Muscle layer of colon (tissue), 2 donors: Measurements from ENCODE around the gene PATZ1.

Experiments
- H3K27ac ChIP-seq: one replicate; pipeline ENCODE4 v1.7.0; 2013; ENCODE audit warnings: low read depth, mild to moderate bottlenecking, low read length, moderate library complexity
- H3K27me3 ChIP-seq, 2 donors: one replicate each; pipeline ENCODE4 v1.7.0; 2013; ENCODE audit warnings: low read length in 2 of 2, mild to moderate bottlenecking in 2 of 2; ENCODE audit not compliant: insufficient read depth in 2 of 2, control insufficient read depth in 1 of 2
- H3K36me3 ChIP-seq: one replicate; pipeline ENCODE4 v1.7.0; 2013; ENCODE audit warnings: mild to moderate bottlenecking, low read length; ENCODE audit not compliant: insufficient read depth
- H3K4me1 ChIP-seq: one replicate; pipeline ENCODE4 v1.7.0; 2013; ENCODE audit warnings: mild to moderate bottlenecking, low read length; ENCODE audit not compliant: insufficient read depth
- H3K4me3 ChIP-seq, 2 donors: one replicate each; pipeline ENCODE4 v1.7.0; 2013; ENCODE audit warnings: low read length in 2 of 2, low read depth in 1 of 2, mild to moderate bottlenecking in 1 of 2, moderate library complexity in 1 of 2
- H3K9ac ChIP-seq: one replicate; pipeline ENCODE4 v1.7.0; 2013; ENCODE audit warnings: low read length
- H3K9me3 ChIP-seq: one replicate; pipeline ENCODE4 v1.7.0; 2013; ENCODE audit warnings: mild to moderate bottlenecking, low read length
- donor health status: abdominal sarcoma.
- donor health status: Adenocarcinoma of cecum.

Gene PATZ1

DNA sequence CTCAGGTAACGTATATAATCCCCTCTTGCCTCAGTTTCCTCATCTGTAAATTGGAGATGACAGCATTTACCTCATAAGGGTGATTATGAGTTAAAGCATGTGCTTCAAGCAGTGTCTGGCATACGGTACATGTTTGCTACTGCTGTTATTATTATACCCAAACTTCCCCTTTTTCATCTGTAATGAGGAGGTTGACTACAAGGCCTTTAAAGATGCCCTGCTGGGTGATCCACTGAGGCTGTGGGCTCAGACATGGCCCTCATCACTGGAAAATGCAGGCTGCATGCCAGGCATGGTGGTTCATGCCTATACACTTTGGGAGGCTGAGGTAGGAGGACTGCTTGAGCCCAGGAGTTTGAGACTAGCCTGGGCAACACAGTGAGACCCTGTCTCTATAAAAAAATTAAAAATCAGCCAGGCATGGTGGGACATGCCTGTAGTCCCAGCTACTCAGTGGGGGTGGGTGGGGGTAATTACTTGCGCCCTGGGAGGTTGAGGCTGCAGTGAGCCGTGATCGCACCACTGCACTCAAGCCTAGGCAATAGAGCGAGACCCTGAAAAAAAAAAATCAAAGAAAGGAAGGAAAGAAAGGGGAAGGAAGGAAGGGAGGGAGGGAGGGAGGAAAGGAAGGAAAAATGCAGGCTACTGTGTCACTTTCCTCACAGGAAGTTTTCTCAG, 58.2 kb downstream of the PATZ1 start:
- H3K36me3 ChIP-seq = peaks cover 50% of the 10 kb centered on the region
- no peak overlapping the region for H3K27ac ChIP-seq
- no peak overlapping the region for H3K4me3 ChIP-seq
- H3K27me3 ChIP-seq = no peaks in the 10 kb centered on the region
- H3K9me3 ChIP-seq = no peaks in the 10 kb centered on the region
- H3K4me1 ChIP-seq = peaks cover 37% of the 10 kb centered on the region
- H3K9ac ChIP-seq = no peak overlapping the region

GRCh38 chr22:31286360-31287255, 59.5 kb downstream of the PATZ1 start:
- Histone ChIP-seq H3K4me1 (peaks cover 31% of the 10 kb centered on the region), H3K36me3 (peaks cover 62% of the 10 kb centered on the region), H3K9ac (no peak overlapping the region), H3K9me3 (no peaks in the 10 kb centered on the region), H3K27ac (peak overlapping the region; percentile 1), H3K4me3 (no peak overlapping the region), H3K27me3 (no peaks in the 10 kb centered on the region)

GRCh38 chr22:31284281-31285155, 61.6 kb downstream of the PATZ1 start:
- no peaks in the 10 kb centered on the region for H3K27me3 ChIP-seq
- peaks cover 74% of the 10 kb centered on the region for H3K36me3 ChIP-seq
- no peak overlapping the region for H3K4me3 ChIP-seq
- no peaks in the 10 kb centered on the region for H3K9me3 ChIP-seq
- no peak overlapping the region for H3K27ac ChIP-seq
- no peak overlapping the region for H3K9ac ChIP-seq
- H3K4me1 ChIP-seq = peaks cover 26% of the 10 kb centered on the region

GRCh38 chr22:31282748-31283468, 63.2 kb downstream of the PATZ1 start:
- Histone ChIP-seq H3K9ac (no peak overlapping the region), H3K27me3 (no peaks in the 10 kb centered on the region), H3K27ac (no peak overlapping the region), H3K4me3 (no peak overlapping the region), H3K4me1 (peaks cover 13% of the 10 kb centered on the region), H3K9me3 (no peaks in the 10 kb centered on the region), H3K36me3 (peaks cover 68% of the 10 kb centered on the region)

- Histone ChIP-seq H3K27ac (no peak overlapping the region), H3K36me3 (peaks cover 63% of the 10 kb centered on the region)
Observed at GRCh38 chr22:31281733-31282132, 64.4 kb downstream of the PATZ1 start.

DNA sequence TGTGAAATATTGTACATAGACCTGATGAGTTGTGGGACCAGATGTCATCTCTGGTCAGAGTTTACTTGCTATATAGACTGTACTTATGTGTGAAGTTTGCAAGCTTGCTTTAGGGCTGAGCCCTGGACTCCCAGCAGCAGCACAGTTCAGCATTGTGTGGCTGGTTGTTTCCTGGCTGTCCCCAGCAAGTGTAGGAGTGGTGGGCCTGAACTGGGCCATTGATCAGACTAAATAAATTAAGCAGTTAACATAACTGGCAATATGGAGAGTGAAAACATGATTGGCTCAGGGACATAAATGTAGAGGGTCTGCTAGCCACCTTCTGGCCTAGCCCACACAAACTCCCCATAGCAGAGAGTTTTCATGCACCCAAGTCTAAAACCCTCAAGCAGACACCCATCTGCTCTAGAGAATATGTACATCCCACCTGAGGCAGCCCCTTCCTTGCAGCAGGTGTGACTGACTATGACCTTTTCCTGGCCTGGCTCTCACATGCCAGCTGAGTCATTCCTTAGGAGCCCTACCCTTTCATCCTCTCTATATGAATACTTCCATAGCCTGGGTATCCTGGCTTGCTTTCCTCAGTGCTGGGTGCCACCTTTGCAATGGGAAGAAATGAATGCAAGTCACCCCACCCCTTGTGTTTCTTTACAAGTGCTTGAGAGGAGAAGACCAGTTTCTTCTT, 66.2 kb downstream of the PATZ1 start:
- no peaks in the 10 kb centered on the region for H3K9me3 ChIP-seq
- no peak overlapping the region for H3K9ac ChIP-seq
- no peaks in the 10 kb centered on the region for H3K27me3 ChIP-seq
- H3K4me1 ChIP-seq = no peaks in the 10 kb centered on the region
- H3K36me3 ChIP-seq = peaks cover 60% of the 10 kb centered on the region
- no peak overlapping the region for H3K4me3 ChIP-seq
- H3K27ac ChIP-seq = no peak overlapping the region

More at GRCh38 chr22:31281733-31282132, 64.4 kb downstream of the PATZ1 start:
- Histone ChIP-seq H3K4me1 (peaks cover 7% of the 10 kb centered on the region), H3K4me3 (no peak overlapping the region), H3K27me3 (no peaks in the 10 kb centered on the region), H3K9me3 (no peaks in the 10 kb centered on the region), H3K9ac (no peak overlapping the region)

GRCh38 chr22:31279327-31279669, 66.8 kb downstream of the PATZ1 start:
- H3K4me1 ChIP-seq = no peaks in the 10 kb centered on the region
- no peak overlapping the region for H3K9ac ChIP-seq
- H3K27ac ChIP-seq = no peak overlapping the region
- no peaks in the 10 kb centered on the region for H3K9me3 ChIP-seq
- no peak overlapping the region for H3K4me3 ChIP-seq
- no peaks in the 10 kb centered on the region for H3K27me3 ChIP-seq
- peaks cover 57% of the 10 kb centered on the region for H3K36me3 ChIP-seq

GRCh38 chr22:31278626-31279326, 67.4 kb downstream of the PATZ1 start:
- Histone ChIP-seq H3K36me3 (peaks cover 52% of the 10 kb centered on the region), H3K27me3 (no peaks in the 10 kb centered on the region), H3K27ac (no peak overlapping the region), H3K9me3 (no peaks in the 10 kb centered on the region), H3K4me1 (no peaks in the 10 kb centered on the region), H3K4me3 (no peak overlapping the region), H3K9ac (no peak overlapping the region)

DNA sequence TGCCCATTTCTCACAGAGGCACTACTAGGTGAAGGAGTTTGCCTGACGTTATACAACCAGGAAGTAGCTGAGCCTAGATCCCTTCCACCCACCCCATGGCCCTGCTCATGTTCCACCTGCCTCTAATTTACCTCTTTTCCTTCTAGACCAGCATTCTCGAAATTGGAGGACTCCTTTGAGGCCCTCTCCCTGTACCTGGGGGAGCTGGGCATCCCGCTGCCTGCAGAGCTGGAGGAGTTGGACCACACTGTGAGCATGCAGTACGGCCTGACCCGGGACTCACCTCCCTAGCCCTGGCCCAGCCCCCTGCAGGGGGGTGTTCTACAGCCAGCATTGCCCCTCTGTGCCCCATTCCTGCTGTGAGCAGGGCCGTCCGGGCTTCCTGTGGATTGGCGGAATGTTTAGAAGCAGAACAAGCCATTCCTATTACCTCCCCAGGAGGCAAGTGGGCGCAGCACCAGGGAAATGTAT, 68.0 kb downstream of the PATZ1 start:
- Histone ChIP-seq H3K27me3 (no peaks in the 10 kb centered on the region), H3K9me3 (no peaks in the 10 kb centered on the region), H3K4me1 (no peaks in the 10 kb centered on the region), H3K36me3 (peaks cover 49% of the 10 kb centered on the region), H3K27ac (no peak overlapping the region), H3K9ac (no peak overlapping the region), H3K4me3 (no peak overlapping the region)

- peaks cover 46% of the 10 kb centered on the region for H3K36me3 ChIP-seq
- H3K27ac ChIP-seq = no peak overlapping the region
- H3K27me3 ChIP-seq = no peaks in the 10 kb centered on the region
- no peak overlapping the region for H3K9ac ChIP-seq
- H3K4me1 ChIP-seq = no peaks in the 10 kb centered on the region
- H3K9me3 ChIP-seq = no peaks in the 10 kb centered on the region
- no peak overlapping the region for H3K4me3 ChIP-seq
Observed at GRCh38 chr22:31277741-31278140, 68.4 kb downstream of the PATZ1 start.
